ENCODE results near the gene LIG1.

- TF ChIP-seq EZH2 (IDR thresholded peaks at IDR 0.05) (no peak), POLR2AphosphoS5 (IDR thresholded peaks at IDR 0.05; ENCODE audit: borderline replicate concordance, low read depth, low read length) (no peak)
Measured at GRCh38 chr19:48135411-48135810, 34.7 kb downstream of the LIG1 start.
